Gastrocnemius medialis (tissue), 4 donors: Measurements from ENCODE around the gene CDH4. TPM values are rescaled to one million over a fixed set of nuclear protein-coding genes. Genes with fewer than 3 reads are reported as not detected.

Experiments used
- ATAC-seq, 2 donors: fragments of 150-250 bp; one replicate each; pipeline ENCODE4 v1.9.1; 2016
- DNase-seq, 2 donors: peaks; one replicate each; pipeline ENCODE4 v3.0.0-alpha.2; 2019
- H3K27ac ChIP-seq, 4 donors: fragments of 200-600 bp; sonication (generic); 1 replicate in 1 of 4; 2 replicates in 3 of 4; pipeline ENCODE4 v1.5.1; 2016 to 2018; ENCODE audit warnings: mild to moderate bottlenecking in 2 of 4, moderate library complexity in 1 of 4
- H3K27me3 ChIP-seq, 3 donors: fragments of 200-600 bp; sonication (generic) in 2 of 3; 1 replicate in 1 of 3; 2 replicates in 2 of 3; pipeline versions ENCODE4 v1.5.1 to v1.6.0; 2016 to 2019; ENCODE audit warnings: mild to moderate bottlenecking in 1 of 3, moderate library complexity in 1 of 3
- H3K36me3 ChIP-seq, 2 donors: fragments of 200-600 bp; sonication (generic) in 1 of 2; one replicate each; pipeline ENCODE4 v1.5.1; 2017 to 2018
- H3K4me1 ChIP-seq, 2 donors: fragments of 200-600 bp; sonication (generic) in 1 of 2; one replicate each; pipeline ENCODE4 v1.5.1; 2016 to 2017; ENCODE audit warnings: mild to moderate bottlenecking in 2 of 2
- H3K4me3 ChIP-seq, 4 donors: fragments of 200-600 bp; sonication (generic) in 3 of 4; 1 replicate in 1 of 4; 2 replicates in 3 of 4; pipeline ENCODE4 v1.5.1; 2016 to 2019; ENCODE audit warnings: mild to moderate bottlenecking in 2 of 4
- H3K9me3 ChIP-seq, 3 donors: fragments of 200-600 bp; sonication (generic) in 2 of 3; 1 replicate in 1 of 3; 2 replicates in 2 of 3; pipeline ENCODE4 v1.5.1; 2016 to 2019
- POLR2A ChIP-seq, 2 donors: fragments of 450-650 bp; IDR thresholded peaks; one replicate each; pipeline ENCODE4 v1.6.1; 2017; ENCODE audit warnings: antibody characterized with exemption in 2 of 2, mild to moderate bottlenecking in 2 of 2, moderate library complexity in 2 of 2
- in situ Hi-C, 4 donors: fragments of 200-750 bp; cut with MboI; loops; one replicate each; pipeline versions ENCODE4 v1.15.0 to v1.8.0; 2017; ENCODE audit warnings: low sequenced_read_pairs in 4 of 4
- intact Hi-C: fragments of 100-400 bp; cut with DNase I; formaldehyde crosslinking; loops from one replicate; pipeline ENCODE4 v1.15.1; 2023; ENCODE audit warnings: low total_unique reads
- total RNA-seq, 4 donors: library from RNA; depleted of rRNA; stranded (reverse); fragments of >200 nt; gene quantifications; one replicate each; pipeline versions ENCODE4 v1.1.0 to v1.2.3, GENCODE V29; 2016
- TF ChIP-seq, protein P1 (sequence below), 5 experiments: fragments of 450-650 bp in 3 of 5; fragments of 200-600 bp in 2 of 5; sonication (generic) in 2 of 5; IDR thresholded peaks in 4 of 5; conservative IDR thresholded peaks in 1 of 5; 1 replicate in 4 of 5; 2 replicates in 1 of 5; pipeline ENCODE4 v1.5.1; 2016 to 2019; ENCODE audit warnings: antibody characterized with exemption in 5 of 5, mild to moderate bottlenecking in 3 of 5, moderate library complexity in 3 of 5

CDH4 gene
- total RNA-seq, 4 donors from 2014 or later: 0.38 to 1.2 (median 0.86) TPM

DNA sequence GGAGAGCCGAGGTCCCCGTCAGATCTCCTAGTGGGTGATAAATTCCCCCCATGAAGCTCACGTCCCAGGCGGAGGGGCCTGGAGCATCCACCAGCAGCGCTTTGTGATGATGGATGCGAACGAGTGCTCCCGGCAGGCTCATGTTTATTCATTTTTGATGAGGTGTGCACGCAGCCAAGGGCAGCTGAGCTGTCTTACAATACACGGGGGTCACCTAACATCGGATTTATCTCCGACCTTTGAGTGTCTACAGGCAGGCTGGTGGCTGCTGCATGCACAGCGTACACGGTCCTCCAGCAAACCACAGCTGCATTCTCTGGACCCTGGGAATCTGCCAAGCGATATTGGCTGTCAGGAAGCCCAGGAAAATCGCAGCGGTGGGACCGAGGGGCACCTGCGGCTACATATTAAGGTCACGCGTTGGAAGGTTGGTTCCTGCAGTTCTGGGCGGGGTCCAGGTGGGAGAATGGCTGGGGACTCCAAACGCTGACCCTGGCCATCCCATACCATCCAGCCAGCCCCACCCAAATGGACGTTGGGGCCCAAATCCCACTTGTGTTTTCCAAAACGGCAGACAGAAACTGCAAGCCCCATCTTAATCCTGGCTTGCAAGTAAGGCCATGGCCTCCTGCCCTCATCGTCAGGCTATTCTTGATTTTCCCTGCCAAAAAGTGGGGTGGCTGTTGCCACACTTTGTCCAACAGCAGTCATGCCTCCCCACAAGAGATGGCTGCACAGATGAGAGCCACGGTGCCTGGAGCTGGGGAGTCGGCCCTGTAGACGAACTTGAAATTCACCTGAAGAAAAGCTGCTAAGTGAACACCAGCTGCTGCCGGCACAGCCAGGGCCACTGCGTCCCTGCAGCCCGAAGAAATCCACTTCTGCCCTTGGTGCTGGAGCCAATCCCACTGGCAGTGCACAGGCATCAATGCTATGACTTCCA, 413.7 kb downstream of the CDH4 start:
- H3K36me3 ChIP-seq: no peaks in the 10 kb centered on the region
- ATAC-seq: no peak
- TF ChIP-seq, protein P1, sequence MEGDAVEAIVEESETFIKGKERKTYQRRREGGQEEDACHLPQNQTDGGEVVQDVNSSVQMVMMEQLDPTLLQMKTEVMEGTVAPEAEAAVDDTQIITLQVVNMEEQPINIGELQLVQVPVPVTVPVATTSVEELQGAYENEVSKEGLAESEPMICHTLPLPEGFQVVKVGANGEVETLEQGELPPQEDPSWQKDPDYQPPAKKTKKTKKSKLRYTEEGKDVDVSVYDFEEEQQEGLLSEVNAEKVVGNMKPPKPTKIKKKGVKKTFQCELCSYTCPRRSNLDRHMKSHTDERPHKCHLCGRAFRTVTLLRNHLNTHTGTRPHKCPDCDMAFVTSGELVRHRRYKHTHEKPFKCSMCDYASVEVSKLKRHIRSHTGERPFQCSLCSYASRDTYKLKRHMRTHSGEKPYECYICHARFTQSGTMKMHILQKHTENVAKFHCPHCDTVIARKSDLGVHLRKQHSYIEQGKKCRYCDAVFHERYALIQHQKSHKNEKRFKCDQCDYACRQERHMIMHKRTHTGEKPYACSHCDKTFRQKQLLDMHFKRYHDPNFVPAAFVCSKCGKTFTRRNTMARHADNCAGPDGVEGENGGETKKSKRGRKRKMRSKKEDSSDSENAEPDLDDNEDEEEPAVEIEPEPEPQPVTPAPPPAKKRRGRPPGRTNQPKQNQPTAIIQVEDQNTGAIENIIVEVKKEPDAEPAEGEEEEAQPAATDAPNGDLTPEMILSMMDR (IDR thresholded peaks at IDR 0.05 in 4 of 5, conservative IDR thresholded peaks at IDR 0.05 in 1 of 5): no peak
- no peak for TF ChIP-seq POLR2A (IDR thresholded peaks at IDR 0.05)
- no peaks in the 10 kb centered on the region for H3K27me3 ChIP-seq
- no peaks in the 10 kb centered on the region for H3K4me1 ChIP-seq
- H3K9me3 ChIP-seq: no peaks in the 10 kb centered on the region
- DNase-seq: no peak
- no peak overlapping the region for H3K27ac ChIP-seq
- intact Hi-C loops: no loop called here
- no peak overlapping the region for H3K4me3 ChIP-seq
- in situ Hi-C loops: no loop called here

DNA sequence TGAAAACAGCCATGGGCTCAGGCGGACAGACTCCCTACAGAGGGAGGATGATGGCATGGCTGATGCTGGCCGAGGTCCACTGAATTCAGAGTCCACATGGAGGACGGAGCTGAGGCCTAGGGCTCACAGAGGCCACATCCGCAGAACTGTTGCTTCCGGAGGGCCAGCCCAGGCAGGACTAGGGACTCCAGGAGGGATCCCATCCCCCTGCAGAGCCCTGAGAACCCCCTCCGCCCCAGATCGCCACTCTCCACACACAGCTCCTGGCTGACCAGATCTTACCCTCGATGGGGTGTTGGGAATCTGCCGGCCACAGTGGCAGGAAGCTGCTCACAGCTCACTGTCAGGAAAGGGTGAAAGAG, 414.4 kb downstream of the CDH4 start:
- H3K36me3 ChIP-seq: no peaks in the 10 kb centered on the region
- H3K27ac ChIP-seq: no peak overlapping the region
- intact Hi-C loops: no loop called here
- H3K9me3 ChIP-seq: no peaks in the 10 kb centered on the region
- DNase-seq (no peak), ATAC-seq (no peak)
- in situ Hi-C loops: no loop called here
- H3K4me1 ChIP-seq: no peaks in the 10 kb centered on the region
- no peak overlapping the region for H3K4me3 ChIP-seq
- no peaks in the 10 kb centered on the region for H3K27me3 ChIP-seq
- no peak for TF ChIP-seq POLR2A (IDR thresholded peaks at IDR 0.05)
- TF ChIP-seq, protein P1 (IDR thresholded peaks at IDR 0.05 in 4 of 5, conservative IDR thresholded peaks at IDR 0.05 in 1 of 5): no peak

DNA sequence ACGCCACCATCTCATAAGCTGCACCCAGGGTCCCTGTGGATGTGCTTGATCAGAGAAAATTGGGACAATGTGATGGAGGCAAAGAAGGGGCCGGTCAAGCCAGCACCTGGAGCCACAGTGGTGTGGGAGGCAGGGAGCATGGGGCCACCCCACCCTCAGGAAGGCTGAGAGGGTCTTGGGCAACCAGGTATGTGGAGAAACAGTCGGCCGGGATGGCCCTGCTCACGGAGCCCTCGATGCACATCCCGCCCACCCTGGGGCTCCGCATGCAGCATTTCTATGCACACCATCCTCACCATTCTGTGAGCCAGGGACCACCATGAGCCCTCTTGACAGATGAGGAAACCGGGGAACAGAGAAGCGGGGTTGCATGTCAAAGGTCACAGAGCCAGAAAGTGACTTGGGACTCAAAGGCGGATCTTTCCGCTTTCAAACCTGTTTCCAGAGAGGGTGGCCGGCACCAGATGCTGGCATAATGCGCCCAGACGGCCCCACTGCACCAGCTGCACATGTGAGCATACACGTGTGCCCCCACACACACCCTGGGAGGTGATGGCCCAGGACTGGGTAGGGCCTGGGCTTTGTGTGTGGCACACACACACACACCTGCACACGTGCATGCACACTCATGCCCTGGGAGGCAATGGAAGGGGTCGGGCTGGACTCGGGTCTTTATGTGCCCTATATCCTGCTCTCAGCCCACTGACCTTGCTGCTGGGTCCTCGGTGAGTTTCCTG, 415.2 kb downstream of the CDH4 start:
- no peak for ATAC-seq
- no peaks in the 10 kb centered on the region for H3K27me3 ChIP-seq
- TF ChIP-seq, protein P1 (IDR thresholded peaks at IDR 0.05 in 4 of 5, conservative IDR thresholded peaks at IDR 0.05 in 1 of 5): no peak
- no peak for TF ChIP-seq POLR2A (IDR thresholded peaks at IDR 0.05)

DNA sequence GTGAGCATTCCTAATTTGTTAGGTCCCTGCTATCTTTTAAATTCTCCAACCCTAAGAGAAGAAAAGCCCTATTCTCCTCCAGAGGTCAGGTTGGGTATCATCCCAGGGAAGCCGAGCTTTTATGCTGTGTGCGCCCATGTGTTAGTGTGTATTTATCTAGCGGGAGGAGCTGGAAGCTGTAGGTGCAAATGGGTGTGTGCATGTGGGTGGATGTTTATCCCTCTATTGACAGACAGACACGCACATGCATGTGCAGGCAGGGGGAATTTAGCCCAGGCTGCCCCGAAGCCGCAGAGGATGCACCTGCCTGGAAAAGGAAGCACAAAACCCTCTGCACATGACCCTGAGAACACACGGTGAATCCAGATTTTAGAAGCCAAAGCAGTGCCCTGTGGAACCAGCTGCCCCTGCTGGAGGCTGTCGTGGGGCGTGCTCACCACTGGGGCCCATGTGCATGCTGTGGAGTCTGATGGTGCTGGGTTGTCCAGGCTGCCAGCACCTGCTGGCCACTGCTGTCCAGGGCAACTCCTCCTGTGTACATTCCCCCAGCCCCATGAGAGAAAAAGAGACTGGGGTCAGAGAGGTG, 416.1 kb downstream of the CDH4 start:
- no peaks in the 10 kb centered on the region for H3K27me3 ChIP-seq
- H3K4me3 ChIP-seq: no peak overlapping the region
- H3K27ac ChIP-seq: no peak overlapping the region
- no peaks in the 10 kb centered on the region for H3K36me3 ChIP-seq
- no peak for DNase-seq
- no peaks in the 10 kb centered on the region for H3K9me3 ChIP-seq
- in situ Hi-C loops (no loop called here), intact Hi-C loops (no loop called here)
- no peak for TF ChIP-seq POLR2A (IDR thresholded peaks at IDR 0.05)
- TF ChIP-seq, protein P1 (IDR thresholded peaks at IDR 0.05 in 4 of 5, conservative IDR thresholded peaks at IDR 0.05 in 1 of 5): no peak
- no peak for ATAC-seq
- no peaks in the 10 kb centered on the region for H3K4me1 ChIP-seq

More for the DNA sequence above, 415.2 kb downstream of the CDH4 start:
- H3K4me1 ChIP-seq: no peaks in the 10 kb centered on the region
- no peaks in the 10 kb centered on the region for H3K36me3 ChIP-seq
- no peak overlapping the region for H3K27ac ChIP-seq
- DNase-seq: no peak
- in situ Hi-C loops: no loop called here
- H3K9me3 ChIP-seq: no peaks in the 10 kb centered on the region
- H3K4me3 ChIP-seq: no peak overlapping the region
- intact Hi-C loops: no loop called here
